ENCODE measurements around the gene PICALM.

The PICALM gene

DNA sequence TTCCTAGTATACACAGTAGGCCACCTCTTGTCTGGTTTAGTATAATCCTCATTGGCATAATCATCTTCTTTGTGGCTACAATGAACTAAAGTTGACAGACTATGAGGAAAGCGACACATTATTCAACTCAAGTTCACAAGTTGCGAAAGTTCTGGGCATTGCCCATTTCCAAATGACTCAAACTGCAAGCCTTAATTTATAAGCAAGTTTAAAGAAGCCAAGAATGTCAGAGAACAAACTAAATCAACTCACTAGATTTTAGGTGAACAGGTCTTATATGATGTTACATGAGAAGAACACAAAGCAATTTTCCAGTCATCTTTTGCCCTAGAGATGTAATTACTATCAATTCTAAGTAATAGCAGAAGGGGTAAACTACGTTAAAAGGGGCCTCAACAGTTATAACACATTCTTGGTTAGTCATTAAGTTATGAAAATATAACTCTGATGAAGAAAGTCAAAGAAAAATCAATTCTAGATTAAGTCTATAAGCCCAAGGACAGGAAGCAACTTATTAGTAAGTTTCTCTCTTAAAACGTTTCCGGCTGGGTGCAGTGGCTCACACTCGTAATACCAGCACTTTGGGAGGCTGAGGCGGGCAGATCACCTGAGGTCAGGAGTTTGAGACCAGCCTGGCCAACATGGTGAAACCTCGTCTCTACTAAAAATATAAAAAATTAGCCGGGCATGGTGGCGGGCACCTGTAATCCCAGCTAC is 21.5 kb downstream of the PICALM start:
- DNase-seq: no peak

DNA sequence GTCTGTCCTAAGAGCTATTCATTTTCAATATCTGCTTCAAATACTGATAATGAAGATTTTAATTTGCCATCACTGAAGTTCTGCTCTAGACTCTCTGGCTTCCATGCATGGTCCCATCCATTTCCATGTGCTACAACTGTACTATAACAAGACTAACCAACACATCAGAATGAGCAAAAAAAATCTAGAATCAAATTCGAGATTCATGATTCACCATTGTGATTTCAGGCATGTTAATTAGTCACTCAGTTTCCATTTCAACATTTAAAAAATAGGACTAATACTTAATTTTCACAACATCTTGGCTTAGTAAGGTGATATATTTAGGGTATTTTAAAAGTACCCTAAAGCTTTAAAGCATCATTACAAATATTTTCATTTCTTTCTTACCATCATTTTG is 22.8 kb downstream of the PICALM start:
- DNase-seq: no peak

DNA sequence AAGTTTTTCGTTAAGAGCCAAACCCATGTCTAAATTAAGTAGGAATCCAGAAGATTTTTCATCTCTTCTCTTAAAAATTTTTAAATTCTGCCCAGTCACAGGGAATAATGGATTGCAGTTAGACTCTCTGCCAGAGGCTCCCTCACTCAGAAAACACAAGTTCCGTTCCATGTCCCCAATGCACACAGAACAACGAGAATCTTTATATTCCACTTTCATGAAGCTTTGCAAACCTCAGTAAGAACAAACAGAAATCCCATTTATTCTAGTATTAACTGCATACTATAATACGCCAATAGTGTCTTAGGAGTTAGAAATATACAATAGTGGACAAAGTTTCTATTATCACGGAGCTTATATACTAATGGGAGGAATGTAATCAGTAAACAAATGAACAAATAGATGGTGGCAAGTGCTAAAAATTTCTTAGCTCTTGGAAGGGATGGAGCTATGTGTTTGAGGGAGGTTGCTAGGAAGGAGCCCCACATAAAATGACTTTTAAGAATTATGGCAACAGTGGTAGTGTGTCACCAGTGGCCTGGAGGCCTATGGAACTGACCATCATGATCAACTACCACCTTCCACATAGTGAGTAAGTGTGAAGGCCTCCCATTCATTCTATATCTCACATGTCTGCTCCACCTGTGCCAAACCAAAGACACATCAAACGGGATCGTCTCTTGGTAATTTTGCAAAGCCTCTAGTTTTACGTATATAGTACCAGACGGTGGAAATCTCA is 24.9 kb downstream of the PICALM start:
- no peak for DNase-seq

DNA sequence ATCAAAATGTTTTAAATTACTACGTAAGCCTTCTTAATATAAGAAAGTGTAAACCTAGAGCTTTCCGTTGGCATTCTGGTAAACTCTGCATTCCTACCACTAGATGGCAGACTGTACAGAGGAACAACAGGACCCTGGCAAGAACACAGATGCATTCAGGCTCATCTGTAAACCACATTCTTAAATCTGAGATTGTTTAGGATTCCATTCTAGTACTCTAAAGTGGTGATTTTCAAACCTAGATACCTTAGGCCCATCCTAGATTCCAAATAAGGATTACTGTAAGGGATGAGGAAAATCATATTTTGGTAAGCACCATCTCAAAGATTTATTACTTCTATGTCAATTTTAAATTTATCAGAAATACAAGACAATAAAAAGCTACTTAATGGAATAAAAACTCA is 26.9 kb downstream of the PICALM start:
- peak; percentile 90 for DNase-seq

DNA sequence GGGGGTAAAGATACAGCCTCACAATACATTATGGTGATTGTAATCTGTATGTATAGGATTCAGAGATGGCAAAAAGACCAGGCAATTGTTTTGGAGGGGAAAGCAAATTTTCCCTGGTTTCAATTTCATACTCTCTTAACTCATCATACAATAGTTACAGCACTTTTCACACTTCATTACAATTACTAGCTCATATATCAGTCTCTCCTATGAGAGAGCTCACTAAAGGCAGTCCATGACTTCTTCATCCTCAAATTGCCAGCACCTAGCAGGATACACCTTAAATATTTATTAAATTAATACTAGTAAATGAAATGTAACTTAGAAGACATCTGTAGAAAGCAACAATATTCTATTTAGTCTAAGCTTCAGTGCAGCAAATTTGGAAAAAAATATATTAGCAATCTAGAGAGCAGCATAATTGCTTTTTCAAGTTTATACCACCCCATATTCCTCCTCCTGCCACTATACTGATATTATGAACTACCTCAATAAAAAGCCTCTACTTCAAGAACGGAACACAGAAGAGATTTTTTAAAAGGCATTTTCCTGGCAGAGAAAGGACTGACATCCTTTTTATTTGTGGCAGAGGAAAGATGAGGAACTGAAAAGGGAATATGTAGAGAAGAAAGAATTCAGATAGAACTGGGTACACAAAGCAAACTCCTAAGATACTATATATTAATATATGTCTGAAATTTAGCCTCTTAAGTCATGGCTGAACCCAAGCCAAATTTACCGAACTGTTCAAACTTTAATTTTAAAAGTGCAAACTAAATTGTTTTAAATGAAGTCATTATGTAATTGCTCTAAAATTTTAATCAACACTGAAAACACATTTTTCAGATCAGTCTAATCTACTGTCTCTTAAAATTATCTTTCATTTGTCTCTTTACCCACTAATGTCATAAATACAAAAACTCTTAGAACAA is 27.7 kb downstream of the PICALM start:
- DNase-seq: no peak

DNA sequence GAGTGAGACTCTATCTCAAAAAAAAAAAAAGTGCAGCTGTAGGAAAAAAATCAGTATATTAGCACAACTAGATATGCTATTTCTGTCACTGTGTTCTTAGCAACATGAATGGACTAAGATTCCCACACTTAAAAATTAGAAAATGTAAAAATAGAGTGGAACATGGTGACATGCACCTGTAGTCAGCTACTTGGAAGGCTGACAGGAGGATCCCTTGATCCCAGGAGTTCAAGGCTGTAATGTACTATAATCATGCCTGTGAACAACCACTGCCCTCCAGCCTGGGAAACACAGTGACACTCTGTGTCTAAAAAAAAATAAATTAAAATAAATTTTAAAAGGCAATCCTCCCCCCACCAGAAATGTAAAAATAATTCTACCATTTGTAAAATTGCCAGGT is 29.8 kb downstream of the PICALM start:
- DNase-seq: no peak

DNA sequence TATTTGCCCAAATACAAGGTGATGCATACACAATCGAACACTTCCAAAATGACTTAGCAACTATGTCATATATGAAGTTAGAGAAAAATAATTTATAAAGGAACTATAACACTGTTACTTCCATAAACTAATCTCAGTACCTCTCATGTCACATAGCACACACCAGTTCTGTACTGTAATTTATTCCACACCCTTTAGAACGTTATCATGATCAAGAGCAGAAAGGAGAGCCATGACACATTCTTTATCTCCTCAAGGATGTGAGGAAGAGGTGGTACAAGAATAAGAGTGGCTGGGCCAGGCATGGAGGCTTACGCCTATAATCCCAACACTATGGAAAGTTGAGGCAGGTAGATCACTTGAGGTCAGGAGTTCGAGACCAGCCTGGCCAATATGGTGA is 31.1 kb downstream of the PICALM start:
- DNase-seq: no peak

GRCh38 chr11:86035920-86036319 is 33.0 kb downstream of the PICALM start:
- no peak for DNase-seq

- no peak for DNase-seq
These were observed 33.7 kb downstream of the PICALM start for GRCh38 chr11:86035164-86035563.

DNA sequence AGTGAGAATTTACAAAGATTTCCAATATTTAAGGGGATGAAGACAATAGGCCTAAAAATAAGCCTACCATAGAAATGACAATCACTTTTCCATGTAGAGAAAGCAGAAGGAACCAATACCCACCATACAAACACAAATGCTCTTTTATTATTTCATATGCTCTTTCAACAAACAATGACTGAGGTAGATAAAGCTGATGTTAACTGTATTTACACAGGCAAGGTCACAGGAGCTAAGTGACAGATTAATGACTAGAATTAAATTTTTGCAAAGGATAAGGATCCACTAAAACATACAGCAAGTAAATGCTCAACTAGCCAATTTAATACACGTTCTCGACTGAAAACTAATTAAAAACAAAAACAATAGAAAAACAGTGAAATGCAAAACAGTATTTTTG is 34.2 kb downstream of the PICALM start:
- no peak for DNase-seq

- DNase-seq: no peak
These were observed 47.5 kb downstream of the PICALM start for GRCh38 chr11:86021377-86021776.

DNA sequence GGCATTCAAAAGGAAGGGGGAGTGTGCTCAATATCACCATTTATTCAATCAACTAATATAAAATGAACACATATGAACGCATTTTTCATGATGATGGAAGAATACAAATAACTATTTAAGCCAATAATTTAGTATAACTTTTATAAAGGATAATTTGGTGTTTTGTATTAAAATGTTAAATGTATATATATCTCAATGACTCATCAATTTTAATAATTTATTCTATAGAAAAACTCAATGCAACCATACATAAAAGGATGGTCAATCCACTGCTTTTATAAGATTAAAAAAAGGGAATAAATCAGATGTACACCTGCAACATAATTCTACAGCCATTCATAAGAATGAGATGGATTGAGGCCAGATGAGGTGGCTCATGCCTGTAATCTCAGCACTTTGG is 50.6 kb downstream of the PICALM start:
- DNase-seq: no peak

DNA sequence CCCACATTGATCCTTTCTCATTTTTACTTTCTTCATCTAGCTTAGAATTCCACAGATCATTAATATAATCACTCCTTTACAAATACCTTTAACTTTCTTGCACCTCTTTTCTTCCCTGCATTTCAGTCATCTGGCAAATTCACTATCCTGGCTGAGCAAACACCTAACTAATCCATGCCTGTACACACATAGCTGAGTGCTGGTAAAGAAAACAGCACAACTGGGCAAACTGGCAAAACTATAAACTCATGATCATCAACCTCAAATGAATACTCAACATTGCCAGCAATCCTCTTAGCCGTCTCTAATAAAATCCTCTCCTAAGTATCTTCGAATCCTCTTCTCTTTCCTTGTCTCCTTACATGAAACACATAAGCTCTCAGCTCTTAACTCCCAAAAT is 52.4 kb downstream of the PICALM start:
- DNase-seq: no peak

GRCh38 chr11:86015699-86016098 is 53.2 kb downstream of the PICALM start:
- DNase-seq: no peak

DNA sequence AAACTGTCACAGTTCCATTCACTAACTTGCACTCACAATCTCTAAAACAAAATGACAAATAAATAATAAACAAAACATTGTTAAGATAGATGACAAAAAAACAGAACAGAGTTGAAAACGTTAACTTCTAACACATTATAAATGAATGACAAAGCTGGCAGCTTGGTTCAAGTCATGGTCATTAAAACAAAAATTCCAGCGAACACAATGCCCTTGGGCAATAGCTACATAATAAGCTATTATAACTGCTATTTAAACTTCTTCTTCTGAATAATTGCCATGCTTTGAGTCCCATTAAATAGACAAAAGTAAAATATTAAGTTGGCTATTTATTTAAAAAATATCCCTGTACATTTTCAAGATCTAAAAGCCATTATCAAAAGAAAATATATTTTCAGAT is 54.7 kb downstream of the PICALM start:
- no peak for DNase-seq

- DNase-seq: no peak
These were observed 55.2 kb downstream of the PICALM start for GRCh38 chr11:86013713-86014112.

DNA sequence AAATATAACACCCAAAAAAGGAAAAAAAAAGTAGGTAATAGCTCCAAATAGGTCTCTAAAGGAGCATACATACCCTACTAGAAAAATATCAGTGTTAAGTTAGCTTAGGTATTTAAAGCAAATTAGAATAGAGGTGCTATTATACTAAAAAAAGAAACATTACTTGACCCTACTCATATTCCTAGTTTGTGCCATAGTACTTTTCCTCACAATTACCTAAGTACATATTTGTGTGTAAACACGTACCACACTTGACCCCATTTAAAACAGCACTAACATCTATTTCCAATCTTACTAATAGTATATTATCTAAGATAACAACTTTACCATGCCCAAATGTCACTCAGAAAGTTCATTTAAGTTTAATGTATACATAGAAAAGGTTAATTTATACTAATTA is 57.7 kb downstream of the PICALM start:
- DNase-seq: no peak

DNA sequence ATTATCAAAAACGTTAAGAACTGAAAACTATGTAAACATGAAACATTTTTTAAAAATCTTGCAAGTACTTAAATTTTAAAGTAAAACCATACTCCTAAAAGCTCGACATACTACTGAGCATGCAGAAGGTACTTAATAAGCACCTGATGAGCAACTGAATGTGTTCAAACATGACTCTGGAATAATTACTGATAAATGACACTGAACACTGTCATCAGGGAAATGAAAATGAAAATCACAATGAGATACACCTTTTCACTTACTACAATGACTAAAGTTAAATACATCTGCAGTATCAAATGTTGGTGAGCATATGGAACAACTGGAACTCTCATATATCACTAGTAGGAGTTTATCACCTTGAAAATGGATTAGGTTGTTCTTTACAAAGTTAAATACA is 65.2 kb downstream of the PICALM start:
- DNase-seq: no peak

GRCh38 chr11:86002431-86002830 is 66.5 kb downstream of the PICALM start:
- DNase-seq: no peak

- DNase-seq: no peak
These were observed 77.4 kb downstream of the PICALM start for GRCh38 chr11:85991508-85991907.

- no peak for DNase-seq
These were observed 79.1 kb downstream of the PICALM start for GRCh38 chr11:85989746-85990145.

DNA sequence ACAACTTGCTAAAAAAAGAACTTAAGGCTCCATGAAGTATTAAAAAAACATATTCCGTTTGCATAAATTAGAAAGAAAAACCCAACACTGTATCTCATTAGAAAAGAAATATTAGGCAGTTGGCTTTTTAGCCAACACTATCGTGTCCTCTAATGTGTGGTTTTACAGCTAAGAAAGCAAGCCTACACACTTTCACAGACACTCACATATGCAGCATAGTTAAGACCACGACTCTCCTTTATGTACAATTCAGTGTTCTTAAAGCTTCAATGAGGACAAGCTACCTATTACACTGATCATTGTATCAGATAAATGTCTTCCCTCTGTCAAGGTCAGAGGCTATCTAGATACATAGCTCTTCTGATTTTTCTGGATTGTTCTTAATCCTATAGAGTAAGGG is 80.1 kb downstream of the PICALM start:
- no peak for DNase-seq

GRCh38 chr11:85977751-85978160 is 91.1 kb downstream of the PICALM start:
- no peak for DNase-seq

GRCh38 chr11:85976525-85976924 is 92.4 kb downstream of the PICALM start:
- no peak for DNase-seq
